ENCODE results near the gene TAC4. TPM values are rescaled to one million over a fixed set of nuclear protein-coding genes. Genes with fewer than 3 reads are reported as not detected.

TAC4 gene, protein sequence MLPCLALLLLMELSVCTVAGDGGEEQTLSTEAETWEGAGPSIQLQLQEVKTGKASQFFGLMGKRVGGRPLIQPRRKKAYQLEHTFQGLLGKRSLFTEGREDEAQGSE
- not detected in 2 replicates for total RNA-seq

GRCh38 chr17:49848019-49848473 is at the start of gene TAC4:
TAC4 (minus strand) TSS chr17:49848069; CDS start chr17:49848017, 52 bp downstream.

GRCh38 chr17:49788478-49789242 is 59.2 kb downstream of the TAC4 start, which contains the start of gene KAT7:
KAT7 (plus strand) TSS chr17:49788681; CDS start chr17:49788835, 154 bp downstream.

Other genes with a start within 250 kb of the TAC4 start
- 24.0 and 24.1 TPM in 2 replicates for gene SPOP, start 170.0 kb downstream of the TAC4 start, total RNA-seq
- gene SLC35B1, start 140.1 kb downstream of the TAC4 start, total RNA-seq = 50.5 and 82.0 TPM in 2 replicates
- 5.8 and 6.0 TPM in 2 replicates for gene FAM117A, start 83.9 kb downstream of the TAC4 start, total RNA-seq
- gene KAT7, start 59.4 kb downstream of the TAC4 start, total RNA-seq = 20.0 and 26.4 TPM in 2 replicates
- 0.38 TPM in 1 of 2 replicates, not detected in the other for gene DLX4, start 121.1 kb upstream of the TAC4 start, total RNA-seq
- gene DLX3, start 147.2 kb upstream of the TAC4 start, total RNA-seq = under 0.01 TPM in 1 of 2 replicates, not detected in the other
- gene ITGA3, start 208.0 kb upstream of the TAC4 start, total RNA-seq = 1,072 and 1,222 TPM in 2 replicates
- gene PDK2, start 247.3 kb upstream of the TAC4 start, total RNA-seq = 14.5 and 56.4 TPM in 2 replicates

Data from mesangial cell (primary cell).